Gastroesophageal sphincter (tissue), 4 donors: ENCODE results near the gene RNF114. TPM values are rescaled to one million over a fixed set of nuclear protein-coding genes. Genes with fewer than 3 reads are reported as not detected.

Source experiments
- ATAC-seq: fragments of 150-250 bp; one replicate; pipeline ENCODE4 v1.9.1; 2016; ENCODE audit warnings: mild to moderate bottlenecking, moderate library complexity
- H3K27ac ChIP-seq, 4 donors: fragments of 200-600 bp; sonication (generic) in 3 of 4; 1 replicate in 3 of 4; 2 replicates in 1 of 4; pipeline ENCODE4 v1.5.1; 2016 to 2019
- H3K27me3 ChIP-seq: fragments of 200-600 bp; sonication (generic); one replicate; pipeline ENCODE4 v1.5.1; 2019
- H3K36me3 ChIP-seq, 2 donors: fragments of 200-600 bp; sonication (generic); one replicate each; pipeline ENCODE4 v1.5.1; 2019; ENCODE audit warnings: control low read depth in 1 of 2
- H3K4me1 ChIP-seq, 3 donors: fragments of 200-600 bp; sonication (generic); 1 replicate in 2 of 3; 2 replicates in 1 of 3; pipeline ENCODE4 v1.5.1; 2016 to 2019; ENCODE audit warnings: control low read depth in 2 of 3
- H3K4me3 ChIP-seq, 2 donors: fragments of 200-600 bp; sonication (generic); one replicate each; pipeline ENCODE4 v1.5.1; 2019; ENCODE audit warnings: mild to moderate bottlenecking in 1 of 2, moderate library complexity in 1 of 2
- H3K9me3 ChIP-seq, 3 donors: fragments of 200-600 bp; sonication (generic); one replicate each; pipeline ENCODE4 v1.5.1; 2017 to 2019; ENCODE audit warnings: control low read depth in 2 of 3
- EP300 ChIP-seq: sonication (generic); formaldehyde crosslinking; IDR thresholded peaks from one replicate; pipeline ENCODE4 v1.6.1; 2017; ENCODE audit warnings: antibody characterized with exemption, mild to moderate bottlenecking
- POLR2A ChIP-seq, 2 donors: fragments of 450-650 bp; IDR thresholded peaks; one replicate each; pipeline ENCODE4 v1.6.1; 2017; ENCODE audit warnings: antibody characterized with exemption in 2 of 2, mild to moderate bottlenecking in 2 of 2, moderate library complexity in 1 of 2
- POLR2AphosphoS5 ChIP-seq: sonication (generic); formaldehyde crosslinking; IDR thresholded peaks from one replicate; pipeline ENCODE4 v1.6.1; 2017; ENCODE audit warnings: antibody characterized with exemption
- WGBS, 2 donors: methylation state at CpG; one replicate each; pipeline ENCODE4 v1.1.5; 2018; ENCODE audit warnings: low coverage in 1 of 2; 5-methylcytosine and 5-hydroxymethylcytosine counted together
- total RNA-seq, 4 donors: library from RNA; depleted of rRNA; stranded (reverse); fragments of >200 nt; gene quantifications; one replicate each; pipeline ENCODE4 v1.1.0, GENCODE V29; 2016
- TF ChIP-seq, protein P1 (sequence below), 4 experiments: fragments of 200-600 bp in 2 of 4; fragments of 450-650 bp in 2 of 4; sonication (generic) in 1 of 4; IDR thresholded peaks; one replicate each; pipeline ENCODE4 v1.5.1; 2017 to 2019; ENCODE audit warnings: antibody characterized with exemption in 4 of 4, mild to moderate bottlenecking in 2 of 4, moderate library complexity in 2 of 4

Gene RNF114
- total RNA-seq, 4 donors from 2014 or later = 80.3 to 109 (median 101) TPM

DNA sequence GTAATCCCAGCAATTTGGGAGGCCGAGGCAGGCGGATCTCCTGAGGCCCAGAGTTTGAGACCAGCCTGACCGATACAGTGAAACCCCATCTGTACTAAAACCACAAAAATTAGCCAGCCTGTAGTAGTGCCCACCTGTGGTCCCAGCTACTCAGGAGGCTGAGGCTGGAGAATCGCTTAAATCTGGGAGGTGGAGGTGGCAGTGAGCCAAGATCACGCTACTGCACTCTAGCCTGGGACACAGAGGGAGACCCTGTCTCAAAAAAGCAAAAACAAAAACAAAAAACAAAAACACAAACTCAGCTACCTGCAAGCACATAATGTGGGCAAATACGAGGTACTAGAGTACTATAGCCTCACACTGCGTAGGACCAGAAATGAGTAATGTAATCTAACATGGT lies 17.2 kb upstream of the RNF114 start:
- WGBS, 2 donors = 48 to 59% methylated on average over 5 to 6 of the region's 7 CpGs

DNA sequence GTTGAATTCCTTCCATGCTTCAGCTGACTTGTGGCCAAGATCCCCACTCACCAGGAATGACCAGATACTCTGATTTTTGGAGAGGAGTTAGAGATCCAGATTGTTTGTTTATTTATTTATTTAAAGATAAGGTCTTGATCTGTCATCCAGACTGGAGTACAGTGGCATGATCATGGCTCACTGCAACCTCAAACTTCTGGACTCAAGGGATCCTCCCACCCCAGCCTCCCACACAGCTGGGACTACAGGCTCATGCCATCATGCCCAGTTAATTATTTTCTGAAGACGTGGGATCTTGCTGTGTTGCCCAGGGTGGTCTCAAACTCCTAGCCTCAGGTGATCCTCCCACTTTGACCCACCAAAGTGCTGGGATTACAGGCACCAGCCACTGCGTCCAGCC lies 16.7 kb upstream of the RNF114 start:
- Histone ChIP-seq H3K27me3 (no peaks in the 10 kb centered on the region), H3K27ac (no peak overlapping the region), H3K9me3 (no peaks in the 10 kb centered on the region), H3K4me1 (peaks cover 0 to 23% (median 2%) of the 10 kb centered on the region in 3 donors), H3K36me3 (no peaks in the 10 kb centered on the region), H3K4me3 (no peak overlapping the region)
- WGBS, 2 donors = 60% methylated on average over 1 of the region's 2 CpGs; no CpG with 5 or more reads in 1 of the 2 donors
- no peak for TF ChIP-seq POLR2AphosphoS5
- TF ChIP-seq, protein P1, sequence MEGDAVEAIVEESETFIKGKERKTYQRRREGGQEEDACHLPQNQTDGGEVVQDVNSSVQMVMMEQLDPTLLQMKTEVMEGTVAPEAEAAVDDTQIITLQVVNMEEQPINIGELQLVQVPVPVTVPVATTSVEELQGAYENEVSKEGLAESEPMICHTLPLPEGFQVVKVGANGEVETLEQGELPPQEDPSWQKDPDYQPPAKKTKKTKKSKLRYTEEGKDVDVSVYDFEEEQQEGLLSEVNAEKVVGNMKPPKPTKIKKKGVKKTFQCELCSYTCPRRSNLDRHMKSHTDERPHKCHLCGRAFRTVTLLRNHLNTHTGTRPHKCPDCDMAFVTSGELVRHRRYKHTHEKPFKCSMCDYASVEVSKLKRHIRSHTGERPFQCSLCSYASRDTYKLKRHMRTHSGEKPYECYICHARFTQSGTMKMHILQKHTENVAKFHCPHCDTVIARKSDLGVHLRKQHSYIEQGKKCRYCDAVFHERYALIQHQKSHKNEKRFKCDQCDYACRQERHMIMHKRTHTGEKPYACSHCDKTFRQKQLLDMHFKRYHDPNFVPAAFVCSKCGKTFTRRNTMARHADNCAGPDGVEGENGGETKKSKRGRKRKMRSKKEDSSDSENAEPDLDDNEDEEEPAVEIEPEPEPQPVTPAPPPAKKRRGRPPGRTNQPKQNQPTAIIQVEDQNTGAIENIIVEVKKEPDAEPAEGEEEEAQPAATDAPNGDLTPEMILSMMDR (IDR thresholded peaks at IDR 0.05) = no peak
- TF ChIP-seq EP300 = no peak
- TF ChIP-seq POLR2A (IDR thresholded peaks at IDR 0.05) = no peak
- ATAC-seq = no peak

More for the DNA sequence above, 17.2 kb upstream of the RNF114 start:
- Histone ChIP-seq H3K9me3 (no peaks in the 10 kb centered on the region), H3K27ac (no peak overlapping the region), H3K27me3 (no peaks in the 10 kb centered on the region), H3K4me3 (no peak overlapping the region), H3K4me1 (peaks cover 0 to 27% (median 6%) of the 10 kb centered on the region in 3 donors), H3K36me3 (no peaks in the 10 kb centered on the region)
- ATAC-seq = no peak
- TF ChIP-seq, protein P1 (IDR thresholded peaks at IDR 0.05) = no peak
- no peak for TF ChIP-seq POLR2A (IDR thresholded peaks at IDR 0.05)

DNA sequence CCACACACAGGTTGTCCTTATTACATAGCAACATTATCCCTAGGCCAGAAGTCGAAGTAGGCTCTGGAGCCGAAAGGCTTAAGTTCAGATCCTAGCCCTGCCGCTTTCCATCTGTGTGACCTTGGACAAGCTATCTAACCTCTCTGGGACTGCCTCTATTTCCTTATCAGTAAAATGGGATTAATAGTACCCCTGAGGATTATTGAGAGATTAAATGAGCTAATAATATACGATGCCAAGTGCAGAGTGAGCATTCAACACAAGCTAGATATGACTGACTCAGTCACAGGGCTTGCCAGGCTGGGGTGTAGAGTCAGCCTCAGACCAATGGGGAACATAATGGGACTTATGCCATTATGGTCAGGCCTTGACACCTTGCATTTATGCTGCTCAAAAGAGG lies 11.9 kb upstream of the RNF114 start:
- TF ChIP-seq POLR2A (IDR thresholded peaks at IDR 0.05) = no peak
- WGBS, 2 donors = 75% methylated on average over 4 of the region's 4 CpGs; no CpG with 5 or more reads in 1 of the 2 donors
- H3K9me3 ChIP-seq = no peaks in the 10 kb centered on the region
- no peak overlapping the region for H3K4me3 ChIP-seq
- no peak for ATAC-seq
- peaks cover 0 to 11% (median 0%) of the 10 kb centered on the region in 3 donors for H3K4me1 ChIP-seq
- no peaks in the 10 kb centered on the region for H3K36me3 ChIP-seq
- no peaks in the 10 kb centered on the region for H3K27me3 ChIP-seq
- H3K27ac ChIP-seq = no peak overlapping the region

DNA sequence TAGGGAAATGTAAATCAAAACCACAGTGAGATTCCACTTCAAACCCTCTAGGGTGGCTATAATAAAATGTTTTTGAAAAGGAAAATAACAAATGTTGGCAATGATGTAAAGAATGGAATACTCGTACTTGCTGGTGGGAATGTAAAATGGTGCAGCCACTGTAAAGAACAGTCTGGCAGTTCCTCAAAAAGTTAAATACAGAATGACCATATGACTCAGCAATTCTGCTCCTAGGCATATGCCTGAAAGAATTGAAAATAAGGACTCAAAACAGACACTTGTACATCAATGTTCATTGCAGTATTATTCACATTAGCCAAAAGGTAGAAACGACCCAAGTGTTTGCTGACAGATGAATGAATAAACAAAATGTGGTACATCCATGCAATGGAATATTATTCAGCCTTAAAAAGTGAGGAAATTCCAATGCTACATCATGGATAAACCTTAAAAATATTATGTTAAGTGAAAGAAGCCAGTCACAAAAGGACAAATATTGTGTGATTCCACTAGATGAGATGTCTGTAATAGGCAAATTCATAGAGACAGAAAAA lies 10.2 kb upstream of the RNF114 start:
- ATAC-seq = no peak
- no peak overlapping the region for H3K4me3 ChIP-seq
- TF ChIP-seq POLR2AphosphoS5 = no peak
- TF ChIP-seq, protein P1 (IDR thresholded peaks at IDR 0.05) = no peak
- no peak for TF ChIP-seq POLR2A (IDR thresholded peaks at IDR 0.05)
- no peak for TF ChIP-seq EP300
- no peak overlapping the region for H3K27ac ChIP-seq
- H3K9me3 ChIP-seq = no peaks in the 10 kb centered on the region
- 65 to 77% methylated on average over 2 of the region's 2 CpGs for WGBS, 2 donors
- H3K27me3 ChIP-seq = no peaks in the 10 kb centered on the region
- no peaks in the 10 kb centered on the region for H3K36me3 ChIP-seq
- peaks cover 0 to 12% (median 0%) of the 10 kb centered on the region in 3 donors for H3K4me1 ChIP-seq

DNA sequence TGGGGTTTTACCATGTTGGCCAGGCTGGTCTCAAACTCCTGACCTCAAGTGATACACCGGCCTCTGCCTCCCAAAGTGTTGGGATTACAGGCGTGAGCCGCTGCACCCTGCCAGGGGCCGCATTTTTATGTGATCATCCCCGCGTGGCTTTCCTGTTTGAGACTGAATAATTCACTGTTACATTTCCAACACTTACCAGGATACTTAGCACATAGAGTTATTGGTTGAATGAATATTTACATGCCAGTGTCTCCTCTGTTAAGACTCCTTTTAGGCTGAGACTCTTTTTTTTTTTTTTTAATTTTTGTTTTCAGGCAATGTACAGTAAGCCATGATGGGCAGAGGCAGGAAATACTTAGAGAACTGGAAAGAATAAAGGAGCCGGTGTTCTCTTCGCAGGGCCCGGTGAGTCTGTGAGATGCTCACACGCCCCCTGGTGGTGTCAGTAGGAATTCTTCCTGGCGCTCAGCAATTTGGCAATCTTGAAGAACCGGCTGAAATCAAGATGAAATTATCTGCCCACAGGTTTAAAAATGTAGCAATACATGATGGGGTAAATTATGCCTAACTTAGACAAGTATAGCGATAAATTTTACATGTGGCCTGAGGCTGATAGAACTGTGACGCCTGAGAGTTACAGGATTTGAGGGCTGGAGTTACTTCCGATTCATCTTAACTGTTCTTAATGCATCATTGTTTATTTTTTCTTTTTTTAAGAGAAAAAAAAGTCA lies 7.6 kb upstream of the RNF114 start:
- Histone ChIP-seq H3K36me3 (no peaks in the 10 kb centered on the region), H3K9me3 (no peaks in the 10 kb centered on the region), H3K27me3 (no peaks in the 10 kb centered on the region), H3K27ac (peak overlapping the region in 2 of 4 donors; percentile 48 to 67), H3K4me3 (no peak overlapping the region), H3K4me1 (peaks cover 0 to 12% (median 0%) of the 10 kb centered on the region in 3 donors)
- TF ChIP-seq, protein P1 (IDR thresholded peaks at IDR 0.05) = peak in 3 of 4 experiments; percentile 85 to 91 (median 86)
- no peak for TF ChIP-seq EP300
- TF ChIP-seq POLR2AphosphoS5 = no peak
- no peak for TF ChIP-seq POLR2A (IDR thresholded peaks at IDR 0.05)
- WGBS, 2 donors = 7 to 15% methylated on average over 11 to 14 of the region's 15 CpGs
- ATAC-seq = peak; percentile 87
